Sciatic nerve (tissue), 2 donors: ENCODE results near the gene TTC8. TPM values are rescaled to one million over a fixed set of nuclear protein-coding genes. Genes with fewer than 3 reads are reported as not detected.

Experiments
- ATAC-seq: fragments of 200-7000 bp; cut with Tn5 transposase; one replicate; pipeline ENCODE4 v1.9.1; 2020; ENCODE audit warnings: mild to moderate bottlenecking, moderate library complexity
- DNase-seq: peaks from one replicate; pipeline ENCODE4 v3.0.0-alpha.2; 2020; ENCODE audit warnings: low spot score
- intact Hi-C: fragments of 100-400 bp; cut with DNase I; formaldehyde crosslinking; loops from one replicate; pipeline ENCODE4 v1.14.2; 2022
- total RNA-seq: library from RNA; stranded (reverse); fragmentation: NEBNext Ultra II Directional; extraction: Animal tissue kit (Norgen Biotek cat#: 25700); gene quantifications from one replicate; pipeline ENCODE4 v1.2.1, GENCODE V29; 2021
- donor health status: DM: no; HTN: no; CAD: no.
- donor health status: DM: no; HTN: no; CAD: no.

TTC8 gene
- total RNA-seq, 1 donor from 2014 or later = 28.1 TPM

GRCh38 chr14:88821378-88821777 lies 3.1 kb upstream of the TTC8 start:
- DNase-seq = no peak
- no peak for ATAC-seq
- intact Hi-C loops = no loop called here

GRCh38 chr14:88821888-88822287 lies 2.6 kb upstream of the TTC8 start:
- DNase-seq (no peak), ATAC-seq (no peak)
- intact Hi-C loops = no loop called here

- no peak for ATAC-seq
- intact Hi-C loops = no loop called here
These were observed 510 bp upstream of the TTC8 start for GRCh38 chr14:88823968-88824313.

GRCh38 chr14:88825078-88825458 lies 617 bp downstream of the TTC8 start:
- intact Hi-C loops = no loop called here

More at GRCh38 chr14:88823968-88824313, 510 bp upstream of the TTC8 start:
- no peak for DNase-seq

GRCh38 chr14:88825503-88825902 lies 1.1 kb downstream of the TTC8 start:
- intact Hi-C loops = no loop called here
- DNase-seq (no peak), ATAC-seq (no peak)

More at GRCh38 chr14:88825078-88825458, 617 bp downstream of the TTC8 start:
- ATAC-seq (no peak), DNase-seq (no peak)

GRCh38 chr14:88829188-88829587 lies 4.7 kb downstream of the TTC8 start:
- no peak for ATAC-seq
- intact Hi-C loops = no loop called here

GRCh38 chr14:88829685-88830302 lies 5.3 kb downstream of the TTC8 start:
- intact Hi-C loops = no loop called here
- DNase-seq (no peak), ATAC-seq (no peak)

More at GRCh38 chr14:88829188-88829587, 4.7 kb downstream of the TTC8 start:
- DNase-seq = no peak

- intact Hi-C loops = no loop called here
- DNase-seq = no peak
- peak; percentile 63 for ATAC-seq
These were observed 6.8 kb downstream of the TTC8 start for GRCh38 chr14:88831284-88831683.

- DNase-seq (no peak), ATAC-seq (peak; percentile 68)
- intact Hi-C loops = no loop called here
These were observed 10.5 kb downstream of the TTC8 start for GRCh38 chr14:88834883-88835431.

- ATAC-seq (no peak), DNase-seq (no peak)
- intact Hi-C loops = no loop called here
These were observed 11.2 kb downstream of the TTC8 start for GRCh38 chr14:88835661-88836060.

- intact Hi-C loops = no loop called here
- ATAC-seq (no peak), DNase-seq (no peak)
These were observed 13.0 kb downstream of the TTC8 start for GRCh38 chr14:88837495-88837894.

- ATAC-seq (no peak), DNase-seq (no peak)
- intact Hi-C loops = no loop called here
These were observed 13.6 kb downstream of the TTC8 start for GRCh38 chr14:88838015-88838414.

GRCh38 chr14:88840926-88841325 lies 16.5 kb downstream of the TTC8 start:
- intact Hi-C loops = no loop called here
- DNase-seq (no peak), ATAC-seq (no peak)

GRCh38 chr14:88841741-88842140 lies 17.3 kb downstream of the TTC8 start:
- DNase-seq (no peak), ATAC-seq (no peak)
- intact Hi-C loops = no loop called here

GRCh38 chr14:88842414-88842813 lies 18.0 kb downstream of the TTC8 start:
- intact Hi-C loops = no loop called here
- no peak for ATAC-seq
- DNase-seq = no peak

- intact Hi-C loops = no loop called here
- DNase-seq = no peak
- ATAC-seq = no peak
These were observed 20.6 kb downstream of the TTC8 start for GRCh38 chr14:88844980-88845491.

GRCh38 chr14:88848571-88848970 lies 24.1 kb downstream of the TTC8 start:
- intact Hi-C loops = no loop called here
- ATAC-seq (no peak), DNase-seq (no peak)

- ATAC-seq = no peak
- intact Hi-C loops = no loop called here
- DNase-seq = no peak
These were observed 25.3 kb downstream of the TTC8 start for GRCh38 chr14:88849716-88850115.

GRCh38 chr14:88851587-88851986 lies 27.1 kb downstream of the TTC8 start:
- no peak for ATAC-seq
- intact Hi-C loops = no loop called here
- DNase-seq = no peak

GRCh38 chr14:88852632-88853031 lies 28.2 kb downstream of the TTC8 start:
- intact Hi-C loops = no loop called here
- ATAC-seq = no peak

GRCh38 chr14:88853129-88853528 lies 28.7 kb downstream of the TTC8 start:
- DNase-seq (no peak), ATAC-seq (no peak)
- intact Hi-C loops = no loop called here

More at GRCh38 chr14:88852632-88853031, 28.2 kb downstream of the TTC8 start:
- no peak for DNase-seq
